K562 (cell line): ENCODE data around the gene ATP5PF. TPM values are rescaled to one million over a fixed set of nuclear protein-coding genes. Genes with fewer than 3 reads are reported as not detected.
A peak's percentile ranks its signal among the peaks of the same experiment; 100 is the strongest.

ENCODE experiments used
- CEBPG ChIP-seq, 3 experiments: fragments of 200-800 bp in 1 of 3; sonication (Bioruptor generic) in 1 of 3; sonication (generic) in 1 of 3; formaldehyde crosslinking in 1 of 3; IDR thresholded peaks in 2 of 3; conservative IDR thresholded peaks in 1 of 3; 2 replicates each; pipeline versions ENCODE4 v1.6.1 to v1.8.0; 2016 to 2022; ENCODE audit warnings: missing compliant biosample characterization in 2 of 3, missing genetic modification characterization in 2 of 3, mild to moderate bottlenecking in 1 of 3, missing genetic modification reagents in 1 of 3
- DNMT1 ChIP-seq: fragments of 450-650 bp; IDR thresholded peaks from 2 replicates; pipeline ENCODE4 v1.6.1; 2016; ENCODE audit warnings: antibody characterized with exemption, mild to moderate bottlenecking
- FOXA3 ChIP-seq, 2 experiments: fragments of 450-650 bp in 1 of 2; sonication (generic) in 1 of 2; formaldehyde crosslinking; IDR thresholded peaks in 1 of 2; conservative IDR thresholded peaks in 1 of 2; 2 replicates each; pipeline versions ENCODE4 v1.4.0 to v1.8.0; 2020 to 2022; ENCODE audit warnings: mild to moderate bottlenecking in 2 of 2, missing genetic modification reagents in 1 of 2
- GTF3C2 ChIP-seq: IDR thresholded peaks from 3 replicates; pipeline ENCODE4 v1.6.1; 2011; ENCODE audit warnings: borderline replicate concordance, mild to moderate bottlenecking, moderate library complexity; ENCODE audit not compliant: insufficient read length; ENCODE audit errors: extremely low read depth
- KLF10 ChIP-seq: fragments of 250-450 bp; sonication (Bioruptor Pico); IDR thresholded peaks from 2 replicates; pipeline ENCODE4 v1.6.1; 2021; ENCODE audit warnings: matching md5 sums
- MAFF ChIP-seq: IDR thresholded peaks from 2 replicates; pipeline ENCODE4 v1.6.1; 2012; ENCODE audit warnings: low read length, improper control_type of control experiment
- MBD2 ChIP-seq: sonication (generic); IDR thresholded peaks from 2 replicates; pipeline ENCODE4 v1.6.1; 2016; ENCODE audit warnings: low read depth, borderline replicate concordance
- SLC30A9 ChIP-seq: fragments of 250-450 bp; sonication (Bioruptor Pico); IDR thresholded peaks from 2 replicates; pipeline ENCODE4 v1.8.0; 2022; ENCODE audit warnings: mild to moderate bottlenecking, moderate library complexity
- STAT5B ChIP-seq: fragments of 250-450 bp; sonication (Bioruptor Pico); IDR thresholded peaks from 2 replicates; pipeline ENCODE4 v1.8.0; 2021; ENCODE audit warnings: mild to moderate bottlenecking, inconsistent platforms
- ZBED1 ChIP-seq: IDR thresholded peaks from 2 replicates; pipeline ENCODE4 v1.6.1; 2014
- ZC3H8 ChIP-seq: fragments of 450-650 bp; IDR thresholded peaks from 2 replicates; pipeline ENCODE4 v1.6.1; 2017
- ZNF12 ChIP-seq: sonication (generic); formaldehyde crosslinking; IDR thresholded peaks from 2 replicates; pipeline ENCODE4 v1.4.0; 2020; ENCODE audit warnings: mild to moderate bottlenecking, missing genetic modification reagents
- ZNF592 ChIP-seq: fragments of 450-650 bp; IDR thresholded peaks from 2 replicates; pipeline ENCODE4 v1.6.1; 2017; ENCODE audit warnings: antibody characterized with exemption, mild to moderate bottlenecking
- ZNF609 ChIP-seq: sonication (generic); formaldehyde crosslinking; IDR thresholded peaks from 2 replicates; pipeline ENCODE4 v1.8.1; 2023; ENCODE audit warnings: missing genetic modification reagents, mild to moderate bottlenecking, borderline replicate concordance
- ZNF766 ChIP-seq: fragments of 200-800 bp; sonication (Bioruptor generic); conservative IDR thresholded peaks from 2 replicates; pipeline ENCODE4 v1.6.1; 2016; ENCODE audit warnings: missing genetic modification characterization, missing compliant biosample characterization
- ZNF830 ChIP-seq: fragments of 250-450 bp; sonication (Bioruptor Pico); IDR thresholded peaks from 2 replicates; pipeline ENCODE4 v1.5.0; 2021; ENCODE audit warnings: mild to moderate bottlenecking
- polyA plus RNA-seq, 8 experiments: library from polyadenylated mRNA; depleted of rRNA in 4 of 8; stranded (reverse) in 5 of 8; unstranded in 3 of 8; fragments of >200 nt; fragmentation: Nextera tagmentation in 2 of 8; fragmentation: Illumina TruSeq in 1 of 8; extraction: Ambion mirVana in 2 of 8; extraction: Trizol in 1 of 8; gene quantifications; 2 replicates each; pipeline versions ENCODE4 v1.2.1 to v1.2.3, GENCODE V29; 2011 to 2014; ENCODE audit warnings: inconsistent platforms in 1 of 8, missing spikeins in 1 of 8
- total RNA-seq, 7 experiments: library from RNA; depleted of rRNA in 6 of 7; stranded (reverse); fragments of >200 nt in 6 of 7; fragmentation: Illumina TruSeq in 2 of 7; extraction: Trizol in 2 of 7; gene quantifications; 2 replicates each; pipeline versions ENCODE4 v1.2.1 to v1.2.3, GENCODE V29; 2011 to 2021; ENCODE audit warnings: low replicate concordance in 1 of 7

Gene ATP5PF
- total and polyA plus RNA-seq, 9 of the 15 experiments (the other 6 are each of a cell fraction or from before 2014, with no cell fraction given) = 242 to 2,488 (median 533) TPM

GRCh38 chr21:25717491-25718147 is 17.1 kb downstream of the ATP5PF start (continued):
- TF ChIP-seq ZNF609 (CRISPR knock-in tag) (no peak), KLF10 (no peak), ZC3H8 (no peak), SLC30A9 (no peak), STAT5B (no peak), MAFF (0 out of 2 replicates have a peak, but pooled peaks have one; percentile 44), ZNF12 (CRISPR knock-in tag) (no peak), MBD2 (no peak), ZNF592 (no peak), ZNF766 (no peak), ZBED1 (no peak), DNMT1 (no peak), CEBPG (CRISPR knock-in tag; IDR thresholded peaks at IDR 0.05) (no peak), CEBPG (tag; conservative IDR thresholded peaks at IDR 0.05 in 1 of 2, IDR thresholded peaks at IDR 0.05 in 1 of 2) (peak in 1 of 2 experiments; percentile 51; a peak in 1 of 4 replicates), ZNF830 (CRISPR knock-in tag) (no peak), GTF3C2 (no peak), FOXA3 (CRISPR knock-in tag; conservative IDR thresholded peaks at IDR 0.05 in 1 of 2, IDR thresholded peaks at IDR 0.05 in 1 of 2) (no peak)
